DOHH2 (cell line): ENCODE results near the gene METTL15.

Experiments
- H3F3A ChIP-seq: fragments of 200-600 bp; sonication (generic), shearing (Covaris generic); 2 replicates; pipeline ENCODE4 v1.6.0; 2016; ENCODE audit warnings: antibody characterized with exemption, mild to moderate bottlenecking; ENCODE audit not compliant: control insufficient read depth, insufficient read depth
- H3K27ac ChIP-seq: fragments of 200-600 bp; sonication (generic); 2 replicates; pipeline ENCODE4 v1.5.1; 2014; ENCODE audit warnings: low read depth, mild to moderate bottlenecking, low read length, moderate library complexity
- H3K27me3 ChIP-seq: fragments of 200-600 bp; sonication (generic); 2 replicates; pipeline ENCODE4 v1.6.1; 2014; ENCODE audit warnings: mild to moderate bottlenecking, low read length, mixed read lengths; ENCODE audit not compliant: control insufficient read depth
- H3K36me3 ChIP-seq: fragments of 200-600 bp; sonication (generic); 2 replicates; pipeline ENCODE4 v1.6.1; 2014; ENCODE audit warnings: mild to moderate bottlenecking, low read length, moderate library complexity, mixed read lengths; ENCODE audit not compliant: control insufficient read depth
- H3K4me1 ChIP-seq: fragments of 200-600 bp; sonication (generic); 2 replicates; pipeline ENCODE4 v1.6.1; 2014; ENCODE audit warnings: mild to moderate bottlenecking, low read length, mixed read lengths; ENCODE audit not compliant: control insufficient read depth
- H3K4me2 ChIP-seq: fragments of 200-600 bp; sonication (generic); 2 replicates; pipeline ENCODE4 v1.6.0; 2014; ENCODE audit warnings: mild to moderate bottlenecking, low read length, moderate library complexity
- H3K4me3 ChIP-seq: fragments of 200-600 bp; sonication (generic); 2 replicates; pipeline ENCODE4 v1.5.1; 2014; ENCODE audit warnings: mild to moderate bottlenecking, low read length, mixed read lengths
- H3K79me2 ChIP-seq: fragments of 200-600 bp; sonication (generic); 2 replicates; pipeline ENCODE4 v1.6.1; 2014; ENCODE audit warnings: mild to moderate bottlenecking, low read length, mixed read lengths; ENCODE audit not compliant: control insufficient read depth
- H3K9me2 ChIP-seq: fragments of 200-600 bp; sonication (generic); replicated peaks from 2 replicates; pipeline ENCODE4 v1.6.1; 2014; ENCODE audit warnings: mild to moderate bottlenecking, low read length, mixed read lengths; ENCODE audit not compliant: control insufficient read depth
- H3K9me3 ChIP-seq: fragments of 200-600 bp; sonication (generic); 2 replicates; pipeline ENCODE4 v1.6.1; 2014; ENCODE audit warnings: antibody characterized with exemption, low read length, mixed read lengths; ENCODE audit not compliant: control insufficient read depth, insufficient read depth
- H4K20me1 ChIP-seq: fragments of 200-600 bp; sonication (generic); 2 replicates; pipeline ENCODE4 v1.6.0; 2014; ENCODE audit warnings: low read depth, mild to moderate bottlenecking, antibody characterized with exemption, low read length, moderate library complexity; ENCODE audit not compliant: control insufficient read depth, insufficient read depth
- CTCF ChIP-seq: fragments of 200-600 bp; sonication (generic); IDR thresholded peaks from one replicate; pipeline ENCODE4 v1.5.1; 2014; ENCODE audit warnings: antibody characterized with exemption, mild to moderate bottlenecking, low read depth, low read length; ENCODE audit not compliant: poor library complexity, severe bottlenecking
- EZH2phosphoT487 ChIP-seq: fragments of 200-600 bp; sonication (generic); IDR thresholded peaks from 2 replicates; pipeline ENCODE4 v1.6.1; 2017; ENCODE audit warnings: borderline replicate concordance, mild to moderate bottlenecking, antibody characterized with exemption, low read length, moderate library complexity, mixed read lengths

The METTL15 gene

GRCh38 chr11:28338371-28338770 lies 230.2 kb downstream of the METTL15 start:
- Histone ChIP-seq H3K27me3 (no peaks in the 10 kb centered on the region), H3K9me2 (no peaks in the 10 kb centered on the region), H3K27ac (no peak overlapping the region), H3K9me3 (no peaks in the 10 kb centered on the region; the same call in 1 of the 2 replicates), H4K20me1 (no peaks in the 10 kb centered on the region), H3F3A (no peaks in the 10 kb centered on the region), H3K4me3 (no peak overlapping the region), H3K36me3 (no peaks in the 10 kb centered on the region), H3K79me2 (no peaks in the 10 kb centered on the region), H3K4me2 (no peak overlapping the region), H3K4me1 (no peaks in the 10 kb centered on the region)
- TF ChIP-seq CTCF = no peak
- TF ChIP-seq EZH2phosphoT487 = no peak

- no peaks in the 10 kb centered on the region for H3K79me2 ChIP-seq
- no peak overlapping the region for H3K27ac ChIP-seq
- H4K20me1 ChIP-seq = no peaks in the 10 kb centered on the region
- no peaks in the 10 kb centered on the region for H3K9me2 ChIP-seq
- no peaks in the 10 kb centered on the region for H3K4me1 ChIP-seq
- no peaks in the 10 kb centered on the region for H3F3A ChIP-seq
- H3K36me3 ChIP-seq = no peaks in the 10 kb centered on the region
- no peaks in the 10 kb centered on the region; the same call in 1 of the 2 replicates for H3K9me3 ChIP-seq
- H3K4me3 ChIP-seq = no peak overlapping the region
- no peak overlapping the region for H3K4me2 ChIP-seq
- TF ChIP-seq CTCF (no peak), EZH2phosphoT487 (no peak)
- no peaks in the 10 kb centered on the region for H3K27me3 ChIP-seq
Measured at GRCh38 chr11:28339488-28339887, 231.3 kb downstream of the METTL15 start.

GRCh38 chr11:28342716-28343115 lies 234.5 kb downstream of the METTL15 start:
- no peaks in the 10 kb centered on the region for H4K20me1 ChIP-seq
- no peaks in the 10 kb centered on the region for H3K9me2 ChIP-seq
- no peak overlapping the region for H3K4me2 ChIP-seq
- H3K4me1 ChIP-seq = no peaks in the 10 kb centered on the region
- H3K27me3 ChIP-seq = no peaks in the 10 kb centered on the region
- no peak overlapping the region for H3K4me3 ChIP-seq
- no peaks in the 10 kb centered on the region for H3K79me2 ChIP-seq
- no peaks in the 10 kb centered on the region for H3K36me3 ChIP-seq
- TF ChIP-seq EZH2phosphoT487 = no peak
- TF ChIP-seq CTCF = no peak
- H3K27ac ChIP-seq = no peak overlapping the region
- H3F3A ChIP-seq = no peaks in the 10 kb centered on the region
- no peaks in the 10 kb centered on the region; the same call in 1 of the 2 replicates for H3K9me3 ChIP-seq
